Activated CD8-positive, alpha-beta memory T cell treated with anti-CD3 and anti-CD28 coated beads for 4 hours (primary cell): ENCODE measurements around the gene CAMKMT.

Experiments used
- DNase-seq, 2 donors: peaks; one replicate each; pipeline ENCODE4 v3.0.0-alpha.2; 2020; ENCODE audit warnings: low read depth in 2 of 2

Gene CAMKMT

GRCh38 chr2:44688456-44689124 is 326.8 kb downstream of the CAMKMT start:
- no peak for DNase-seq

- no peak for DNase-seq
Observed at GRCh38 chr2:44689516-44689915, 327.8 kb downstream of the CAMKMT start.

GRCh38 chr2:44691174-44691785 is 329.5 kb downstream of the CAMKMT start:
- no peak for DNase-seq

GRCh38 chr2:44692821-44693220 is 331.1 kb downstream of the CAMKMT start:
- DNase-seq = no peak

- no peak for DNase-seq
Observed at GRCh38 chr2:44700824-44701223, 339.1 kb downstream of the CAMKMT start.

- DNase-seq = no peak
Observed at GRCh38 chr2:44705356-44705755, 343.6 kb downstream of the CAMKMT start.

GRCh38 chr2:44705876-44706480 is 344.2 kb downstream of the CAMKMT start:
- DNase-seq = no peak

- no peak for DNase-seq
Observed at GRCh38 chr2:44706681-44707553, 345.2 kb downstream of the CAMKMT start.

GRCh38 chr2:44707945-44708660 is 346.4 kb downstream of the CAMKMT start:
- no peak for DNase-seq

GRCh38 chr2:44708661-44709000 is 346.9 kb downstream of the CAMKMT start:
- no peak for DNase-seq

GRCh38 chr2:44713170-44713569 is 351.4 kb downstream of the CAMKMT start:
- no peak for DNase-seq

GRCh38 chr2:44715671-44716081 is 353.9 kb downstream of the CAMKMT start:
- no peak for DNase-seq

- no peak for DNase-seq
Observed at GRCh38 chr2:44716131-44716530, 354.4 kb downstream of the CAMKMT start.

GRCh38 chr2:44718431-44718830 is 356.7 kb downstream of the CAMKMT start:
- DNase-seq = no peak

- no peak for DNase-seq
Observed at GRCh38 chr2:44719562-44719961, 357.8 kb downstream of the CAMKMT start.

GRCh38 chr2:44722026-44722625 is 360.4 kb downstream of the CAMKMT start:
- DNase-seq = no peak

GRCh38 chr2:44723921-44724320 is 362.2 kb downstream of the CAMKMT start:
- no peak for DNase-seq

GRCh38 chr2:44730593-44730992 is 368.8 kb downstream of the CAMKMT start:
- DNase-seq = no peak

GRCh38 chr2:44731505-44731904 is 369.8 kb downstream of the CAMKMT start:
- DNase-seq = no peak

GRCh38 chr2:44736270-44736942 is 374.7 kb downstream of the CAMKMT start:
- DNase-seq = no peak

GRCh38 chr2:44740678-44741077 is 378.9 kb downstream of the CAMKMT start:
- DNase-seq = no peak
